CD4-positive, alpha-beta T cell treated with Interleukin-17A for 4 hours (primary cell): ENCODE results near the gene TRIM21.
"Not testable (repeated sequence)": the region's sequence is repeated elsewhere in the genome, so short reads cannot be mapped to it uniquely, and the experiment has no call there.

Source experiments
- DNase-seq: peaks from one replicate; pipeline ENCODE4 v3.0.0-alpha.2; 2020; ENCODE audit warnings: mixed read lengths

Gene TRIM21

DNA sequence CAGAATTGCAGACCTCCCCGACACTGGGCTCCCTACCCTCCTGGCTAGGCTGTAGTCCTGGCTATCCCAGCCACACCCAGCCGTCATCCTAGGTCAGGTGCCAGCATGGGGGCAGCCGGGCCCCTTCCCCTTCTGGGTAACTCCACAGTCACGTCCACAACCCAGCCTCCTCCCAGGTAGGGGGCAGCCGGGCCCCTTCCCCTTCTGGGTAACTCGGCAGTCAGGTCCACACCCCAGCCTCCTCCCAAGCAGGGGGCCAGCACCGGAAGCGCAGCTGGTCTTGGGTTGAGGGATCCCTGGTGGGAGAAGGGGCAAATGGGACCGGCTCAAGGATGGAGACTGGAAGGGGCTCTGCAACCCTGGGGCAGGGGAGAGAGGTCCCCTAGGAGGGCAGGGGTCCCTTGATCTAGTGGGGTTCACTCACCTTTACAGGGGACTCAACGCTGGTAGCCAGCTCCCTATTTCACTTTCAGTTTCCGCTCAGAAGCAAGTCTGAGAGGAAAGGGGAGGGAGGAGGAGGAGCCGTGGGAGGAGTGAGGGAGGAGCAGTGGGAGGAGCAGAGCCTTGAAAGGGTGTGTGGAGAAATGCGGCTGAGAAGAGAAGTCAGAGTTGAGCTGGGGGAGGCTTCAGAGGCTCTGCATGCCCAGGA lies at the start of gene TRIM21:
Gene TRIM21 (minus strand): TSS at position 494 of the 649 bp plus-strand sequence. CDS start 3,293 bp downstream, outside the sequence.
- DNase-seq, result peak; percentile 89

DNA sequence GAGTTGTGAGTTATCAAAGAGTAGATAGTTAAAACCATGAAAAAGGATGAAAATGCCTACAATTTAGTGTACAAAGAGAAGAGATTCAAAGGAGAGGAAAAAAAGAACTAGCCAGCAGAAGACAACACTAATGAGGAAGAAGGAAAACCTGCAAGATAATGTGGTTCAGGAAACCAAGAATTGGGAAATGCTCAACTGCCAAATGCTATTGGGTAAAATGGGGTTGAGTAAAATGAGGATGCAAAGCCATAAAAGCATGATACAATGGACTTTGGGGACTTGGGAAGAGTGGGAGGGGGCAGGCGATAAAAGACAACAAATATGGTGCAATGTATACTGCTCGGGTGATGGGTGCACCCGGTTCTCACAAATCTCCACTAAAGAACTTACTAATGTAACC lies 48.0 kb upstream of the TRIM21 start:
- no peak for DNase-seq

DNA sequence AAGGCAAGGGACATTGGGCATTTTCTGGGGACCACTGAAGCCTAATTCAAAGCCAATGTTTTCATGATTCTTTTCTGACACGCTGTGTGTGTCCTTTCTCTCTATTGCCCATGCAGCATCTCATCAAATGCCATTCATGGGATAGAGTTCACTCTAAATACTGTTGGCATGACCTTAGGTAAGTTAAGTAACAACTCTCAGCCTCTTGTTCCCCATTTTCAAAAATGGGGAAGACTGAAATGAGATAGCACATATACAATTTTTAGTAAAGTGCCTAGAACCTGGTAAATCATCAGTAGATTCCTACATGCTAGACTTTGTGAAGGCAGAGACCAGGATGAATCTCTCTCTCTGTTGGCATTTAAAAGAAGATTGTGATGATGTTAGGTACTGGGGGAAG lies 42.9 kb upstream of the TRIM21 start:
- DNase-seq, result no peak

DNA sequence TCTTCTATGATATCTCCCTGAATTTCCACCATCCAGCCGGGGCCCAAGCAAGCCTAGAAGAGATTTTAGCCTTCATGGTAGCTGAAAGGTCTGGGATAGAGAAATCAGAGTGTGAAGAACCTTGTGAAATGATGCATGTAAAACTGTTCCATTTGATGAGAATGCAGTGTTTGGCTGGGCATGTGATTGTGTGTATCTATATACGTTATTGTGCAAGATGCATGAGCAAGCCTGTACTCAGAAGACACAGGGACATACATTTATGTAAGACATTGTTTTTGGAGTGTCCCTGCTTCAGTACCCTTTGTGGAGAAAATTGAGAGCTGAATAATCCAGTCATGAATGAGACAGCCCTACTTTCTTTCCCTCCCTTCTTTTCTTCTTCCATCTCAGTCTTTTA lies 40.4 kb upstream of the TRIM21 start:
- no peak for DNase-seq

DNA sequence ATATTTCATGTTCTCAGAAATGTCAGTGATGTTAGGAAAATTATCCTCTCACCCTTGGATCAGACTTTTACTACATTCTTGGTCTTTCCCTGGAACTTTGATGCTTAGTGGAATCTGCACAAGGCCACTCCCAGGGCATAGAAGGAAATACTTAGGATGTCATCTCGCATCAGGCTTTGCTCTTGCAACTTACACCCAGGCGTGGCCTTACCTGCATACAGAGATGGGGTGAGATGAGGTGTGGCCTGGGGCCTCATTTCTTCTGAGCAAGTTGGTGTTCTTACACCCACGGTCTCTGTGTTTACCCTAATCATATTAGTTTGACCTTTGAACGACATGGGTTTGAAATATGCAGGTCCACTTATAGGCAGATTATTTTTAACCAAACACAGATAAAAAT lies 36.5 kb upstream of the TRIM21 start:
- no peak for DNase-seq

DNA sequence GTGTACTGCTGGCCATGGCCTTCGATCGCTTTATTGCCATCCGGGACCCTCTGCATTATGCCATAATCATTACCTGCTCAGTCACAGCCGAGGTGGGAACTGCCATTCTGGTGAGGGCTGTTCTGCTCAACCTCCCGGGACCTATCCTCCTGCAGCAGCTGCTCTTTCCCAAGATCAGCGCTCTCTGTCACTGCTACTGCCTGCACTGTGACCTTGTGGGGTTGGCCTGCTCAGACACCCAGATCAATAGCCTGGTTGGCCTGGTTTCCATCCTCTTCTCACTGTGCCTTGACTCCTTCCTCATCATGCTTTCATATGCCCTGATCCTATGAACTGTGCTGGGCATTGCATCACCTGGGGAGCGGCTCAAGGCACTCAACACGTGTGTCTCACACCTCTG lies 24.9 kb upstream of the TRIM21 start:
- DNase-seq, result no peak

DNA sequence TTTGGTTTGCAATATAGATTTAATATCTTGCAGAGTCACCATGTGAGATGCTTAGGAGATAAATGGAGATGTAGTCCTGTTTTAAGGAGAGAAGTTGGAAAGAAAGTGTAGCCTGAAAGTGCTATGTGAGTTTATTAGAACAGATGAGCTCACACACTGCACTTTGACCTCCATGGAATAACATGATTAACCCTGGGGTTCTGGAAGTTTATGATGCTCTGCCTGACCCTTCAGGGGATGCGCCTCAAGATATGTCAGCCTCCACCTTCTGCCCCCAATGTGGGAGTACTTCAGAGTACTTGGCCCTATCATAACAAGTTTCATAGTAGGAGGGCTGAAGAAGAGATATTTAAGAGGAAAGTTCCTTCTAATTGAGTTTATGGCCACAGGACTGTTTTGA lies 23.3 kb upstream of the TRIM21 start:
- no peak for DNase-seq

DNA sequence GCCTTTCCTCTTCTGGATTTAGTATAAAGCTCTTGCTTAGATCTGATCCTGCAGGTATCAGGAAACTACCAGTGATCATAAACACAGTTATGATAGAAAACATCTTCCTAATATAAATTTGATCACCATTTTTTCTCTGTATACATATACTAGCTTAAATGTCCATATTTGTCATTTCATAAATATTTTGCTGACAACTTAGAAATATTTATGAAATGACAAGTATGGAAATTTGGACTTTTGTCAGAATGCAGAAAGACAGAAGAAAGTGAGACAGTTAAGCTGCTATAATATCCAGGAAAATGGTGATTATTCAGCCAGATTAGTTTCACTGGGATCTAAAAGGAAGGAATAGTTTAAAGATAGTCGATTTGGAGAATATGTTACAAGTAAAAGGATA lies 22.8 kb upstream of the TRIM21 start:
- DNase-seq, result no peak

DNA sequence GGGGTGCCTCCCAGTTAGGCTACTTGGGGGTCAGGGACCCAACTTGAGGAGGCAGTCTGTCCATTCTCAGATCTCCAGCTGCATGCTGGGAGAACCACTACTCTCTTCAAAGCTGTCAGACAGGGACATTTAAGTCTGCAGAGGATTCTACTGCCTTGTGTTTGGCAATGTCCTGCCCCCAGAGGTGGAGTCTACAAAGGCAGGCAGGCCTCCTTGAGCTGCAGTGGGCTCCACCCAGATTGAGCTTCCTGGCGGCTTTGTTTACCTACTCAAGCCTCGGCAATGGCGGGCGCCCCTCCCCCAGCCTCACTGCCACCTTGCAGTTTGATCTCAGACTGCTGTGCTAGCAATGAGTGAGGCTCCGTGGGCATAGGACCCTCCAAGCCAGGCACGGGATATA lies 12.7 kb upstream of the TRIM21 start:
- not testable (repeated sequence) for DNase-seq

DNA sequence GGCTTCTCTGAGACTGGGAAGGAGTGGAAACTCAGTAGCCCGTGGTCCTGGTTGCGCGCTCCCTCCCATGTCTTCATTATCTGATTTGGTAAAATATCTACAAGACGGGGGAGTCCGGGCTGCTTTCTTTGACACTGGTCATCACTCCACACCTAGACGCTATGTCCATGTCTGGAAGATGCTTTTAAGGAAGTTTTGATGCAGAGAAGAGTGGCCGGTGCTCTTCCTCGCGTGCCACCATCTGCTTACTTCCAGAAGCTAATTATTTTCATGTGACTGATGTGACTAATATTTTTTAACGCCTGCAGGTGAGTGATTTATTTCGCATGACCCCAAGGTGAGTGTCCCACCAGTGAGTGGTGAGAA lies 339 bp upstream of the TRIM21 start:
- DNase-seq, result no peak

DNA sequence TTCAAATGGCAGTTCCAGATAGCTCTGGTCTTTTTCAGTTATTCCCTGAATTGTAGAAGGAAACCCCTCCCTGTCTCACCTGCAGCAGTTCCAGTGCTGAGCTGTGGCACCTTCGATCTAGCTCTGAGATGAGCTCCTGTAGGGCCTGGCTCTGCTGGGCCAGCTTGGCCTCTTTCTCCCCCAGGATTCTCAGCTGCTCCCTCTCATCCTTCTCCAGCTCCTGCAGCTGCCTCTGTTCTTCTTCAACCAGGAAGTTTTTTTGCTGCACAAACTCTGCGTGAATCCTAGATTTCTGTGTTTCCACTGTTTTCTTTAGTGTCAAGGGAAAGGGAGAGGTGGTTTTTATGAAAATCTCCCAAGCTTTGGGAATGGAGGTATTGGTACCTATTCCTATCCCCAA lies 5.3 kb downstream of the TRIM21 start:
- no peak for DNase-seq

DNA sequence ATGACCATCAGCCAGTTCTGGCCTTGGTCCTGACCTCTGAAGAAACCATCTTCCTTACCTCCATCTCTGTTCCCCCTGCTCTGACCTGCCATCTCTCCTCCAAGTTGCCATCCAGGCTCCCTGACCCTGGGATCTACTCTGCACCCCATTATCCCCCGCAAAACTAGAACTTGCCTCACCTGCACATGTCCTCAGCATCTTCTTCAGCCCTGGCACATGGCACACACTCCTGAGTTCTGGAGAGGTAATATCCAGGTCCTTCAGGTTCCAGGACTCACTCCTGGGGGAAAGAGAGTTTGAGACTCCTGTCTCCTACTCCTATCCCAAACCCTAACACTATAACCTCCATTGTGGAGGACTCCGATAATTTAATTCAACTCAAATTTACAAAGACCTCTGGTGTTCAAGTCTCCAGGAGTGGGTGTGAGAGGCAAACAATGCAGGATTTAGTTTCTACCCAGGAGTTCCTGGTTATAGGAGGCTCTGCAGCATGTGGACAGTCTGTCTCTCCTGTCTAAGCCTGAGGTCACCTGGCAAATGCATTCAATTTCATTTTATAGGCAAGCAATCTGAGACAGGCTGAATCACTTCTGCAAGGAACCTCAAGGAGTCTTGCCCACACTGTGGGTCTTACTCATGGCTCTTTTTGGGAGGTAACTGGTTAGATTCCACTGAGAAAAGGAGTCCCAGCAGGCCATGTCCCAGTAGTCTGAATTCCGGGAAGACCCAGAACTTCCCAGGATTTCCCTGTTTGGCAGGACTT lies 7.3 kb downstream of the TRIM21 start:
- DNase-seq, result no peak

DNA sequence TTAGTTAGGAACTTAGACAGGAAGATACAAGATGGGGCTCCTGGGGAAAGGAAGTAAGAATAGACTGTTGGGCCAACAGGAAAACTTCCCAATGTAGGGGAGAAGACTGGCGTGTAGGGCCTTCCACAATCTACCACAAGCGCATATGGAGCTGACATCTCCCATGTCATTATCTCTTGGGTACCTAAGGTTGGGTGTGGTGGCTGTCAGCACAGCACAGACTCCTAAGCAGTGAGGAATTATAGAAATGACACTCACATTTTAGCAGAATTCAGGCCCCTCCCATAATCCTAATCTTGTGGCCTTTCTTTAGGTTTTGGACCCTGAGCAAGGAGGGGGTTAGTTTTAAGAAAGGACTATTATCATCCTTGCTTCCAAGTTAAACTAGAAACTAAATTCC lies 11.6 kb downstream of the TRIM21 start:
- no peak for DNase-seq

DNA sequence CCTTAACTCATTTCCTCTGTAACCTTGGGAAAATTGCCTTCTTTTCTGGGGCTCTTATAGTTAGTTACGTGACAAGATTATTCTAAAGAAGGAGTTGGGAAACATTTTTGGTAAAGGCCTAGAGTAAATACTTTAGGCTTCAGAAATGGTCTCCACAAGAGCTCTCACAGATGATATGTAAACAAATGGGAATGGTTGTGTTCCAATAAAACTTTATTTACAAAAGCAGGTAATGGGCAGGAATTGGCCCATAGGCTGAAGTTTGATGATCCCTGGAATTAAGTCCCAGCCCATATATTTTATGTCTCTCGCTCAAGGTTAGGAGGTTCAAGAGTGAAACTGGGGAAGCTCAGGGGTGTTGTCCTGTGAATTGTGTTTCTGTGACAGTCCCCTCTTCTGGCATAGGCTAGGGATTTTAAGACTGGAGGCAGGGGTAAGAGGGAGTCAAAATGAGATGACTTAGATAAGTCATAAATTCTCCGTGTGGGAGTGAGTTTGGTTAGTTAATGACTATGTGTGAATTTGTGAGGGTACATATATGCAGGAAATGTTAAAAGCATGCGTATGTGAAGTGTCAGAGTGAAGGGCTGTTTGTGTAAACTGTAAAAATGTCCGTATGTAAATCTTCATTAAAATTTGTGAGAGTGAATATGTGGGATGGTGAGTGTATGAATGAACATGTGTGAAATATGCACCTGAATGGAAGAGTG lies 17.9 kb downstream of the TRIM21 start:
- DNase-seq, result no peak

DNA sequence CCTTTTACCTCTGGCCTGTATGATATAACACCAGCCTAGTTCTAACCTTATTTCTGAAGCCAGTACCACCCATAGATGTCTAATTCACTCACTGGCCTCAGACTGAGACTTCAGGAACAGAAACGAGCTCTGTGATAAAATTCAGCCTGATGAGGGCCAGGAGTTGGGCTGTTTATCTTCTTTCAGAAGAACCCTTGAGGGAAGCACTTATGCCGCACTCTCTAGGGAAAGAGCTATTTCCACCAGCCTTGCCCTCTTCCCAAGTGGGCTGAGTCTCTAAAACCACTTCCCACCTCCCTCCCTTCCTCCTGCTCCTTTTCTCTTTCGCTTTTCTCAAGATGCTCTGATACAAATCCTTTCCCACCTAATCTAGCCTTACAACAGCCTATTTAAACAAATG lies 23.3 kb downstream of the TRIM21 start:
- no peak for DNase-seq

DNA sequence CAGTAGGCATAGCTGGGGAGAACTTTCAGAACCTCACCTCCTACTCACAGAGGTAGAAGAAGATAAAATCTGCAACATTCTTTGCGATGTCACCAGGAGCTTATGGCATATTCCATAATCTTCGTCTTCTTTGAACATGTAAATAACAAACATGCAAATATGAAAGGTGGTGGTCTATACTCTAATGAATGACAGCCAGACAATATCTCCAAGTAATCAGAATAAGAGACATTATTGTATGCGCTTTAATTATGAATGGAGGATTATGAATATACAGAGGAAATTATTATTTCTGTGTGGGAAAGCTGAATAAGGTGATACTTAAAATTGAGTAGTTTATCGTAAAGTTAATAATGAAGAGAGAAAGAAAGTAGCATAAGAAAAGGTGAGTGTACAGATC lies 25.2 kb downstream of the TRIM21 start, which contains the start of gene OR52B4:
Gene OR52B4 (minus strand): TSS at position 101 of the 400 bp plus-strand sequence. CDS start 91 bp downstream, at position 10.
- no peak for DNase-seq

DNA sequence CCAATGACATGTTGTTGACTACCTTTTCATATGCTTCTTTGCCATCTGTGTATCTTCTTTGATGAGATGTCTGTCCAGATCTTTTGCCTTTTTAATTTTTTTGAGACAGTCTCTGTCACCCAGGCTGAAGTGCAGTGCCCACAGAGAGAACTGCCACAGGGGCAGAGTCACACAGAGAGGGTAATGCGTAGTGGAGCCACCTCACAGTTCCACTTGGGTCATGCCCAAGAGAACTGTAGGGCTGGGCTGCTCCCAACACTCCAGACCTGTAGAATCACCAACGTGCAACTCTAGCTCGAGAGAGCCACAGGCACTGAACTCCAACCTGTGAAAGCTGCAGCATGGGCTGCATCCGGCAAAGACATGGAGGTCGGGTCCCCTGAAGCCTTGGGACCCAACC lies 45.4 kb downstream of the TRIM21 start:
- DNase-seq, result not testable (repeated sequence)

DNA sequence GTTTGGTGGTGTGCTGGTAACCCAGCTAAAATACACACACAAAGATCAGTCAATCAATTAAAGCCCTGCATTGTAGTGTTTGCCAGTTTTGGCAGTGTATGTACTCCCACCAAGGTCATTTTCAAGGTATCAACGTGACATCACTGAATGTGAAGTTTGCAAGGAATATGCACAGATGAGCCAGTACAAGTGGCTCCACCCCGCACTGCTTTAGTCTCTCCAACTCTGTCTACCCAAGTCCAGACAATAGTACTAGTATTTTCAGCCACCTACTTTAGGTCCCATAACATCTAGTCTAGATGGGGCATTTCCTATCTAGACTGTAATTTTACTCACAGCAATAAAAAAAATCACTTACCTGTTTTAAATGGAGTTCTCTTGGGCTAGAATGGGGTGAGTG lies 48.1 kb downstream of the TRIM21 start:
- not testable (repeated sequence) for DNase-seq
